Inflammatory macrophage treated with lipopolysaccharide for 4 hours (primary cell): ENCODE results near the gene IFNG.

Source experiments
- DNase-seq: peaks from one replicate; pipeline ENCODE4 v3.0.0-alpha.2; 2020

Gene IFNG

DNA sequence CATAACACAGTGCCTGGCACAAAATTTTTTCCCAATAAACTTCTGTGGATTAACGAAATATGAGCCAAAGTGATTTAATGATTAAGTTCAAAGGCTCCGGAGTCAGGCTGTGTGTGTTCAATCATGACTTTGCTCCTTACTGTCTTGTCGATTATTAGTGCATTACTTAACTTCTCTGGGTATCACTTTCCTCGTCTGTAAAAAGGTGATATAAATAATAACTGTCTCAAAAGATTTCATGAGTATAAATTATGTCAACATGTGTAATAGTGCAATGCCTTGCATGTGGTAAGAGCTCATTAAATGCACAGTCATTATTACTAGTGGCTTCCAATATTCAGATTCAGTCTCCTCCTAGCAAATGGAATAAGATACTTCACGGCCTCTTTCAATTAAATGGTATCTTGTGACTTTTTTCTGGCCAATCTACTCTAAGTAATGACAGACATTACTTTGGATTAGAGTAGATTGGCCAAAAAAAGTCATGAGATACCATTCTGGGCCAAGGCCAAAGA lies 6.8 kb upstream of the IFNG start:
- DNase-seq, result no peak

DNA sequence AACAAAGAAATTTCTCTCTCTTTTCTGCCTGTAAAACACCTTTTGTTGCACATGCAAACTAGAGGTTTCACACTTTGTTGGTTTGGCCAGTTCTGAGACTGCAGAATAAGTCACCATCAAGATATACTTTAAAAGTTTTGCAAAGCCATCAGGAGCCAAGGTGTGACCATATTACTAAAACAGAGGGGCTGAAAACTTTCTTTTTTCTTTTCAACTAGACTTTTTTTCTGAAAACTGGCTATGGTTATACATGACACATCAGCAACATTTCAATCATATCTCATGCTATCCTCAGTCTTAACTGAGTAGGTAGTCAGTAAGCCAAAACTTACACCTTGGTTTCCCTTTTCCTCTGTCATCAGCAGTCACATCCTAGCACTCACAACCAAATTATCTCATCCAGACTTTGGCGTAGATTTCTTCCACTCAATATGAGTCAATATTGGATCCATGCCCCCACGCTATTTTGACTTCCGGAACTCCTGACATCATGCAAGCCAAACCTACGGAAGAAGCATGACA lies 4.1 kb upstream of the IFNG start:
- DNase-seq, result no peak

GRCh38 chr12:68162374-68162773 lies 2.8 kb upstream of the IFNG start:
- no peak for DNase-seq

- DNase-seq, result peak; percentile 20
Observed at GRCh38 chr12:68158432-68158831, 1.1 kb downstream of the IFNG start.

- no peak for DNase-seq
Observed at GRCh38 chr12:68157380-68157779, 2.2 kb downstream of the IFNG start.

DNA sequence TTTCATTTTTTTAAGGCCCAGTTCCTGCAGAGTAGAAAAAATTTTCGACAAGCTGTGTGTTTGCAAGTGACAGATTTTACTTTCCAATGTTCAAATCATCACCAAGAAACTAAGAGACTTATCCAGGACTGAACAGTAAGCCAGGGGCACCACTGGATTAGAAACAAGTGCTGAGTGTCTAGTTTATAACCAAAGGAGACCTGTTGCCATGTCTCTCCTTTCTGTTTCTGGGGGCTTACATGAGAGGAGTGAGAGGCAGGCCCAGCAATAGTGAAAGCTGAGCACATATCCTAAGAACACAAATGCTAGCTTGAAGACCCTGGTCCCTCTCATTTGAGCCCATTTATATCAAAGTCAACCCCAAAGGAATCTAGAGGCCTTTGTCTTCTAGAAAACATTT lies 2.9 kb downstream of the IFNG start:
- no peak for DNase-seq

- DNase-seq, result no peak
Observed at GRCh38 chr12:68154779-68155178, 4.8 kb downstream of the IFNG start.

DNA sequence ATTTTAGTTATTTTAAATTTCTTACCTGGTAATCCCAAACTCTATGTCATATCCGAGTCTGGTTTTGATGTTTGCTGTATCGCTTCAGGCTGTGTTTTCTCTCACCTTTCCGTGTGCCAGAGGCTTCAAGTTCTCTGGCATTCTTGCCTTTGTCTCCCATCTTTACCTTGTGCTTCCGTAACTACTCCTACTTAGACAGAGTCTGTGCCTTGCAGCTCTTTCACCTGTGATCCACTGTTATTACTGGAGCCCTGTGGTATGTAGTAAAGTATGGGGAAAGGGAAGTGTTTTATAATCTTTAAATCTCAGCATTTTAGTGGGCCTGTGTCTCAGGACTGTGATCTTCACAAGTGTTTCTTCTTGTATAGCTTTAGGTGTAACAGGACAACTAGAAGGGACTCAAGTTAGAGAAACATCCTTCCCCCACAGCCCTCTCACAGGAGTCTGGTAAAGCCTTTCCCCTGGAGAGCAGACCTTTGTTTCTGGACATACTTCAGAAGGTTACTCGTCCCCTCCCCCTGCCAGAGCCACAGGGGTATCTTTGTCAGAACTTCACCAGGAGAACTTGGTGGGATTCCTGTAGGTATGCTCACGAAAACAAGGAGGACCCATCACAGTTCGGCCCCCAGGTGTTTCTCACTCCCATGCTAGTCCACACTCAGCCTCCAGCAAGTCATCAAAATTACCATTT lies 11.1 kb downstream of the IFNG start:
- DNase-seq, result no peak

DNA sequence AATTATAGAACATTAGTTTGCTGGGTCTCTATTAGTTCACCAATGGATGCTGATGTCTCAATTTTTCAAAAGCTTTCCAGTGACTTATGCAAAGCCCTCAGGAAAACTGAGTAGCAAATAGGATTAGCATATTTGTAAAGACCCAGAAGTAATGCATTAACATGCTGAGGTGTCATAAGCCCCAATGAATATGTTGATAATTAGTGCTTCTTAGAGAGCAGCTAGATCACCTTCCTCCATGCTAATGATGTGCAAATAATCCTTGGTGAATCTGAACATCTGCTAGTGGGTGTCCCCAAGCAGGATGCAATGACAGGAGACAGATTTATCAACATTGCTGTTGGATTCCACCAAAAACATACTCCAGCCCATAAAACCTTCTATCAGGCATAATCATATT lies 19.0 kb downstream of the IFNG start:
- DNase-seq, result no peak

DNA sequence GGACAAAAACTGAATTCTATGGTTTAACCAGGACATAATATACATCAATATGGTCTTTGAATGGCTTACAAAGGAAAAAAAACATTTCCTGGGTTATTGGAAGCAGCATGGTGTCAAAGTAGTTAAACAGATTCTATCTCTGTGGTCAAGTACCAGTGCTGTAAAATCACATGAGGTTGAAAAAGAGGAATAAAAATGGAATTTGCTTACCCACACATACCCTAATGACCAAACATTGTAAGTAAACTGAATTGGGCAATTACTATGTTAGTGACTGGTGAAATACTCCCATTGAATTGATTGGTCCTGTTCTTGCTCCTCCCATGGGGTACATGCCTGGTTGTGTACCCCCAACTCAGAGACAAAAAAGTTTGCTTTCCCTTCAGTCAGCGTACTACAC lies 19.6 kb downstream of the IFNG start:
- DNase-seq, result peak; percentile 47

- peak; percentile 36 for DNase-seq
Observed at GRCh38 chr12:68139001-68139400, 20.5 kb downstream of the IFNG start.

DNA sequence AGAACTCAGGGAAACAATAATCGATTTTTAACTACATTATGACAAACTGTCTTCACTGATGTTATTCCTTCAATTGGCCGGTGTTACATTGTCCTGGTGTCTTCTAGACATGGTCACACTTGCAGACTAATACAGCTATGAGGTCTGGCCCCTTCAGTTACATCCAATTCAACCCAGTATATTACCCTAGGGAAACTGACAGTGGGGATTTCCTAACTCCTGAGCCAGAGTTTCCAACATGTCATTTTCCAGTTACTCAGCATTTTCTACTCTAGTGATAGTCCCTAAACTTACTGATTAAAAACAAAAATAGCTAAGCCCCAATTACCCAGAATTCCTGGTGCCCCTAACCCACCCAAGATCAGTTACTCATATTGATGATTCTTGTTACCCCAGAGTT lies 21.1 kb downstream of the IFNG start:
- DNase-seq, result peak; percentile 21

DNA sequence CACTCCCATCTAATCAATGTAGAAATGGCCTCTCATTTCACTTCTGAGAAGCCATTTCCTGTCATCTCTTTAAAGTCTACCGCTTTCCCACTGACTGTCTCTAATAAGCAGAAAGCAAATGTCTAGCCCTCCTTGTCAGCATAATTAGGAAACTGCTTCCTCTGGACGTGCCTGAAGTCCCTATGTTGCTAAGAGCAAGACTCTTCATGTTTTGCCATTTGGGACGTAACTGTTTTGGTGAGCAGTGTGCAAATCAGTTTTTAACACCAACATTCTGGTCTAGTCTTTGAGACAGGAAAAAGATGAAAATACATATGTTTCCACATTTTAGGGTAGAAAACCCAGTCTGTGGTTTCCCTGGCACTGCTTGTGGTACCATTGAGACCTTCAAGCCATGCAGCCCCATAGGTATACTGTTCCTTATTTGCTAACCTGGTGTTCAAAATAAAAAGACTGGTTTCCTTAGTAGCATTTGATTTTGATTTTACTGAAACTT lies 22.2 kb downstream of the IFNG start:
- DNase-seq, result no peak

DNA sequence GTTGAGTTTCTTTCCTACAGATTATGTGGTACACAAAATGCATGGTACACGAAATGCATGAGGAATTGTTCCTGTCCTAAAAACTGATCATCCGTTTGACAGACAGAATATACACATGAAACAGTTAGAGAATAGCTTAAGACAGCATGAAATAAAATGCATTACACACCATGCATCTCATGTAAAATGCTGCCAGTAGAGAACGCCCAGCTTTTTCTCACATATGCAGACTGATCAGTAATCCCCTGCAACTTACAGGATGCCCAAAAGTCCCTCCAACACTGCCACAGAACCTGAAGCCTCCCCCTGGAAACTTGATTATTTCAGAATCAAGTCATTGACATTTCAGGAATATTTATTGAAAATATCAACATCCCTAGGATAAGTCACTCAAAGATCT lies 24.0 kb downstream of the IFNG start:
- no peak for DNase-seq

DNA sequence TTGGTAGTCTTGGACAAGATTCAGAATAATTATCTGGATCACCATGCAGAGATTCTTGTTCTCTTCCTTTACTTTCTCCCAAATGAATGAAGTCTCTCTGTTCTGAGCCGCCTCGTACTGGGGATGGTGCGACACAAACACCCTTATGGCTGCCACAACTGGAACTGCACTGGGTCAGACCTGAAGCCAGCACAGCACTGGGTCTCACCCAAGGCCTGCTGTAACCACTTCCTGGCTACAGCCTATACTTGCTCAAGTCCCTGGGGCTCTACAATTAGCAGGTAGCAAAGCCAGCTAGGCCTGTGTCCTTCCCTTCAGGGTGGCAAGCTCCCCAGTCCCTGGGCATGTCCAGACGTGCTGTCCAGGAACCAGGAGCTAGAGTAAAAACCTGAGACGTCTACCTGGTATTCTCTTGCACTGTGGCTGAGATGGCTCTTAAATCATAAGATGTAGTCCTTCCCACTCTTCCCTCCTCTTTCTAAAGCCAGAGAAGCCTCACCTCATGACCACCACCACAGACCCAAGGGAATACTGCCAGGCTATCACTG lies 27.6 kb downstream of the IFNG start:
- no peak for DNase-seq

DNA sequence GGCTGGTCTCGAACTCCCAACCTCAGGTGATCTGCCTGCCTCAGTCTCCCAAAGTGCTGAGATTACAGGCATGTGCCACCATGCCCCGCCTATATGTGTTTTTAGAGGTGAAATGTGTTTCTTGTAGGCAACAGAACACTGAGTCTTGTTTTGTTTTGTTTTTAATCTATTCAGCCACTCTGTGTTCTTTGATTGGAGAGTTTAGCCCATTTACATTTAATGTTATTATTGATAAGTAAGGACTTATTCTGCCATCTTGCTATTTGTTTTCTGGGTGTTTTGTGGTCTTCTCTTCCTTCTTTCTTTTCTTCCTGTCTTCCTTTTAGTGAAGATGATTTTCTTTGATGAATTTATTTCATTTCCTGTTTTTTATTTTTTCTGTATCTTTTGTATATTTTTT lies 29.6 kb downstream of the IFNG start:
- no peak for DNase-seq

- no peak for DNase-seq
Observed at GRCh38 chr12:68122236-68122920, 37.2 kb downstream of the IFNG start.

- DNase-seq, result no peak
Observed at GRCh38 chr12:68121143-68121542, 38.4 kb downstream of the IFNG start.

GRCh38 chr12:68119724-68120211 lies 39.8 kb downstream of the IFNG start:
- DNase-seq, result peak; percentile 19

DNA sequence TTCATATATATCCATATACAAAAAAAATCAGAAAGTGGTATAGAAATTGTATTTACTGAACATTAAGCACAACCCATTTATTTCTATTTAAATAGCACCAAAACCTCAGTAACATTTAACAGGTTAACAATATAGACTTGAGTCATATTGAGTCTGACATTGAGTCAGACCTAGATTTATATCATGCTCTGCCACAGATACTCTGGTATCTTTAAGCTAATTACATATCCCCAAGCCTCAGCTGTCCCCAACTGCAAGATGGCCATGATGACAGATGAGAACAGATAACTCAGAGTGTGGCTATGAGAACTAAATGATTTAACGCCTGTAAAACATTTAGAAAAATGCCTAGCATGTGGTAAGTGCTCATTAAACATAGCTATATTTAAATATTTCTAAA lies 40.3 kb downstream of the IFNG start:
- no peak for DNase-seq

- DNase-seq, result no peak
Observed at GRCh38 chr12:68118096-68118755, 41.3 kb downstream of the IFNG start.

DNA sequence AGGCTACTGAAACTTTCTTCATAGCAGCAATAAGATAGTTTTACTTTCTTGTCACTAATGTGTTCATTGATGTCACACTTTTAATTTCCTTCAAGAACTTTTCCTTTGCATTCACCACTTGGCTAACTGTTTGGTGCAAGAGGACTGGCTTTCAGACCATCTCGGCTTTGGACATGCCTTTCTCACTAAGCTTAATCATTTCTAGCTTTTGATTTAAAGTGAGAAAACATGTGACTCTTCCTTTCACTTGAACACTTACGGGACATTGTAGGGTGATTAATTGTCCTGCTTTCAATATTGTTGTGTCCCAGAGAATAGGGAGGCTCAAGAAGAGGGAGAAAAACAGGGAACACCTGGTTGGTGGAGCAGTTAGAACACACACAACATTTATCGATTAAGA lies 41.9 kb downstream of the IFNG start:
- DNase-seq, result no peak

DNA sequence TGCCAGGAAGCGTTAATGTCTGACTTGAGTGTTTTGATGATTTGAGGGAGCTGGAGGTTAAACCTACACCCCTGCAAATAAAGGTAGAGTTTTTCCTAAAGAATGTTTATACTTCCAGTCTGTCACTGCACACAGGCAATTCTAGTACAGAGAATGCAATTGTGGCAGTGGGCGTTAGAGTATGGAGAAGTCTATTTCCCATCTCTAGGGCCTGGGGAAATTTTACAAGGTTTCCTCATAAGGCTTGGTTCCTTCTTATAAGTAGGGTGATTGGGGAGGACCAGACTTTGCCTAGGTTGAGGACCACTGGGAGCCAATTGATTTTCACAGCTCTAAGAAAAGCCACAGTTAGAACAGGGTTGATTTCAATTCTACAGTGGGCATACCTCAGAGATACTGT lies 44.3 kb downstream of the IFNG start:
- peak; percentile 62 for DNase-seq
